IMR-90 (cell line): Measurements from ENCODE around the gene PLCZ1. TPM values are rescaled to one million over a fixed set of nuclear protein-coding genes. Genes with fewer than 3 reads are reported as not detected.

ENCODE experiments used
- ATAC-seq: fragments of 200-7000 bp; cut with Tn5 transposase; 2 replicates; pipeline ENCODE4 v1.9.1; 2020; ENCODE audit warnings: low read depth, mild to moderate bottlenecking, moderate library complexity
- BruUV-seq: library from RNA; stranded (reverse); fragments of 400-500 nt; replicated peaks from 2 replicates; lab custom pipeline; 2021; lab: Mats Ljungman, UMichigan
- CTCF ChIA-PET: fragments of 300-600 bp; formaldehyde crosslinking; extraction: SDS; loops from one replicate; lab custom pipeline; 2021; ENCODE audit warnings: antibody characterized with exemption; lab: Yijun Ruan, JAX
- POLR2A ChIA-PET: fragments of 300-600 bp; sonication (Branson Sonifier 250); formaldehyde crosslinking; loops from one replicate; lab custom pipeline; 2022; ENCODE audit warnings: antibody characterized with exemption; ENCODE audit not compliant: unreplicated experiment; lab: Charles Lee
- DNase-seq: peaks from one replicate; pipeline ENCODE4 v3.0.0; 2013
- H2AFZ ChIP-seq: replicated peaks from 2 replicates; pipeline ENCODE3; 2013; ENCODE audit warnings: low read length, mild to moderate bottlenecking; ENCODE audit not compliant: poor library complexity
- H2AK5ac ChIP-seq: 2 replicates; pipeline ENCODE4 v1.6.1; 2013; ENCODE audit warnings: low read depth, low read length, inconsistent platforms
- H2AK9ac ChIP-seq: replicated peaks from 2 replicates; pipeline ENCODE3; 2013; ENCODE audit warnings: mild to moderate bottlenecking, low read depth, low read length, moderate library complexity; ENCODE audit not compliant: poor library complexity
- H2BK120ac ChIP-seq: 2 replicates; pipeline ENCODE4 v1.6.1; 2013; ENCODE audit warnings: low read depth, low read length, inconsistent platforms
- H2BK15ac ChIP-seq: 3 replicates; pipeline ENCODE4 v1.6.1; 2013; ENCODE audit warnings: low read depth, low read length, inconsistent platforms
- H2BK20ac ChIP-seq: 2 replicates; pipeline ENCODE4 v1.6.1; 2013; ENCODE audit warnings: low read depth, mild to moderate bottlenecking, inconsistent platforms, low read length, moderate library complexity
- H2BK5ac ChIP-seq: 2 replicates; pipeline ENCODE4 v1.6.1; 2013; ENCODE audit warnings: mild to moderate bottlenecking, low read depth, low read length, inconsistent platforms; ENCODE audit not compliant: poor library complexity, severe bottlenecking
- H3K14ac ChIP-seq: replicated peaks from 2 replicates; pipeline ENCODE4 v1.6.1; 2013; ENCODE audit warnings: low read depth, low read length, inconsistent platforms
- H3K18ac ChIP-seq: 2 replicates; pipeline ENCODE4 v1.6.1; 2013; ENCODE audit warnings: low read depth, low read length, control low read depth
- H3K23ac ChIP-seq: 2 replicates; pipeline ENCODE4 v1.6.1; 2013; ENCODE audit warnings: low read depth, low read length, inconsistent platforms
- H3K27ac ChIP-seq: 2 replicates; pipeline ENCODE4 v1.5.1; 2013; ENCODE audit warnings: mild to moderate bottlenecking, control low read depth, low read length; ENCODE audit not compliant: insufficient read depth
- H3K27me3 ChIP-seq: 2 replicates; pipeline ENCODE4 v1.6.1; 2013; ENCODE audit warnings: low read length; ENCODE audit not compliant: control insufficient read depth, insufficient read depth
- H3K36me3 ChIP-seq: 2 replicates; pipeline ENCODE4 v1.6.1; 2013; ENCODE audit warnings: low read length, mixed read lengths; ENCODE audit not compliant: control insufficient read depth, insufficient read depth
- H3K4ac ChIP-seq: 2 replicates; pipeline ENCODE4 v1.6.1; 2013; ENCODE audit warnings: low read depth, low read length, inconsistent platforms
- H3K4me1 ChIP-seq: 2 replicates; pipeline ENCODE4 v1.6.1; 2013; ENCODE audit warnings: low read length, mixed read lengths; ENCODE audit not compliant: control insufficient read depth, insufficient read depth
- H3K4me2 ChIP-seq: 2 replicates; pipeline ENCODE4 v1.6.1; 2013; ENCODE audit warnings: low read depth, mild to moderate bottlenecking, control low read depth, low read length, moderate library complexity
- H3K4me3 ChIP-seq: 2 replicates; pipeline ENCODE4 v1.5.1; 2013; ENCODE audit warnings: low read depth, mild to moderate bottlenecking, control low read depth, low read length, moderate library complexity; ENCODE audit not compliant: insufficient read depth
- H3K56ac ChIP-seq: 2 replicates; pipeline ENCODE4 v1.6.1; 2013; ENCODE audit warnings: low read length, inconsistent platforms; ENCODE audit not compliant: insufficient read depth; ENCODE audit errors: extremely low read depth
- H3K79me1 ChIP-seq, 2 experiments: 2 replicates each; pipeline ENCODE4 v1.6.1; 2013; ENCODE audit warnings: low read length in 2 of 2, inconsistent platforms in 1 of 2, low read depth in 1 of 2
- H3K9ac ChIP-seq: 2 replicates; pipeline ENCODE4 v1.6.1; 2013; ENCODE audit warnings: low read depth, low read length, control low read depth
- H3K9me1 ChIP-seq: 2 replicates; pipeline ENCODE4 v1.6.1; 2013; ENCODE audit warnings: low read length, inconsistent platforms; ENCODE audit not compliant: insufficient read depth
- H3K9me3 ChIP-seq: 2 replicates; pipeline ENCODE4 v1.6.1; 2013; ENCODE audit warnings: low read length; ENCODE audit not compliant: control insufficient read depth, insufficient read depth
- H4K20me1 ChIP-seq: 2 replicates; pipeline ENCODE4 v1.6.1; 2013; ENCODE audit warnings: low read length, inconsistent platforms; ENCODE audit not compliant: insufficient read depth
- H4K5ac ChIP-seq: 2 replicates; pipeline ENCODE4 v1.6.1; 2013; ENCODE audit warnings: mild to moderate bottlenecking, low read depth, low read length, control low read depth
- H4K8ac ChIP-seq, 2 experiments: 2 replicates each; pipeline ENCODE4 v1.6.1; 2013; ENCODE audit warnings: low read depth in 2 of 2, low read length in 2 of 2, control low read depth in 1 of 2, inconsistent platforms in 1 of 2
- H4K91ac ChIP-seq: 2 replicates; pipeline ENCODE4 v1.6.1; 2013; ENCODE audit warnings: low read depth, low read length, inconsistent platforms; ENCODE audit not compliant: insufficient read depth
- CEBPB ChIP-seq: IDR thresholded peaks from 2 replicates; pipeline ENCODE4 v1.6.1; 2012; ENCODE audit warnings: low read depth, low read length, improper control_type of control experiment
- FOS ChIP-seq: fragments of 150-350 bp; IDR thresholded peaks from 2 replicates; pipeline ENCODE4 v1.6.1; 2016; ENCODE audit warnings: low read depth, low read length
- MAZ ChIP-seq: IDR thresholded peaks from 2 replicates; pipeline ENCODE4 v1.6.1; 2012; ENCODE audit warnings: low read depth, mild to moderate bottlenecking, low read length, improper control_type of control experiment, moderate library complexity, borderline replicate concordance
- WGBS, 2 experiments: methylation state at CpG; one replicate each; pipeline versions ENCODE4 v1.1.5 to v1.1.7; 2013; ENCODE audit warnings: missing lambda C conversion rate in 2 of 2; ENCODE audit not compliant: insufficient read length in 1 of 2; ENCODE audit errors: extremely low coverage in 2 of 2; 5-methylcytosine and 5-hydroxymethylcytosine counted together
- dilution Hi-C: fragments of 300-500 bp; cut with HindIII; formaldehyde crosslinking; loops from one replicate; pipeline ENCODE4 v1.14.3; 2018; ENCODE audit warnings: low sequenced_read_pairs; ENCODE audit not compliant: unreplicated experiment
- in situ Hi-C: fragments of 300-500 bp; cut with MboI; formaldehyde crosslinking; loops from 3 replicates; pipeline ENCODE4 v1.14.3; 2019; ENCODE audit warnings: low sequenced_read_pairs, inconsistent platforms, mixed read lengths
- intact Hi-C: fragments of 100-400 bp; cut with micrococcal nuclease; formaldehyde crosslinking; loops from 2 replicates; pipeline ENCODE4 v1.10.0; 2022
- polyA plus RNA-seq, 3 experiments: library from polyadenylated mRNA; depleted of rRNA; stranded (reverse); fragments of >200 nt; gene quantifications; 2 replicates each; pipeline ENCODE4 v1.2.3, GENCODE V29; 2012; ENCODE audit warnings: low replicate concordance in 1 of 3
- total RNA-seq: library from RNA; depleted of rRNA; stranded (reverse); fragments of >200 nt; gene quantifications from 2 replicates; pipeline ENCODE4 v1.2.3, GENCODE V29; 2012

The PLCZ1 gene
- total and polyA plus RNA-seq, 2 of the 4 experiments (the other 2 are of a cell fraction), result not detected

DNA sequence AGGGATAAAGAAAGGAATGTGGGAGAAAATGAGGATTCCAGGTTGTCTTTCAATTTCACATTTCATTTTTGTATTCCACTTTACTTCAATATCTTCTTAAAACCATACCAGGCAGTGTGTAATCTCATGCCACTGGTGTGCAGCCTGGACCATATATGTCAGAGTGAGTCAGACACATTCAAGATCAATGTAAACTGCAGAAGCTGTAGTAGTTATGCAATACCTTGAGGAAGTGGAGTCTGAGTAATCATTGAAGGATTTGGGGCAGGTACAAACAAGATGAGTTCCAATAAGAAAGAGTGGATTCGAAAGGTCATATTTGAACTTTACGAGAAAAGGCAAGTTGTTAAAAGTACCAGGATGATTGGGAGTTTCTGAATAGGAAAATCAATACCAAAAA is 14.1 kb downstream of the PLCZ1 start:
- Histone ChIP-seq H3K27ac (no peak overlapping the region), H2AK5ac (no peak overlapping the region), H3K79me1 (no peaks in the 10 kb centered on the region), H2BK20ac (peak overlapping the region; percentile 84; the same call in 1 of the 2 replicates), H2BK15ac (peak overlapping the region; percentile 29; the same call in 1 of the 3 replicates), H3K4ac (peak overlapping the region; percentile 31; the same call in 1 of the 2 replicates), H4K5ac (no peak overlapping the region), H3K9me3 (no peaks in the 10 kb centered on the region), H3K18ac (no peak overlapping the region), H3K27me3 (no peaks in the 10 kb centered on the region), H3K9ac (no peak overlapping the region), H3K23ac (no peak overlapping the region), H3K4me2 (no peak overlapping the region), H3K4me1 (peaks cover 3% of the 10 kb centered on the region), H2BK120ac (peak overlapping the region; percentile 77; the same call in 1 of the 2 replicates), H2AK9ac (no peak overlapping the region), H2AFZ (no peak overlapping the region), H4K20me1 (no peaks in the 10 kb centered on the region), H3K4me3 (no peak overlapping the region), H4K91ac (no peak overlapping the region), H4K8ac (no peak overlapping the region), H3K9me1 (peaks cover 2% of the 10 kb centered on the region), H3K56ac (no peak overlapping the region; the same call in 1 of the 2 replicates), H3K36me3 (no peaks in the 10 kb centered on the region), H2BK5ac (peak overlapping the region; percentile 88), H3K14ac (no peak overlapping the region)
- POLR2A ChIA-PET, result no interaction called here
- intact Hi-C loops (no loop called here), in situ Hi-C loops (no loop called here), dilution Hi-C loops (no loop called here)
- peak; percentile 93 for DNase-seq
- ATAC-seq, result peak; percentile 80
- CTCF ChIA-PET, result no interaction called here
- TF ChIP-seq FOS (peak; percentile 85), CEBPB (peak; percentile 99), MAZ (no peak)
- WGBS, 2 experiments, result 90% methylated on average over 2 of the region's 2 CpGs; no CpG with 5 or more reads in 1 of the 2 experiments
- no TSS peak for BruUV-seq
